Limb (tissue), 2 donors: ENCODE data around the gene NUDT4.

ENCODE experiments used
- DNase-seq, 2 donors: peaks; one replicate each; pipeline ENCODE4 v3.0.0-alpha.2; 2016; ENCODE audit errors: extremely low spot score in 2 of 2

Gene NUDT4

DNA sequence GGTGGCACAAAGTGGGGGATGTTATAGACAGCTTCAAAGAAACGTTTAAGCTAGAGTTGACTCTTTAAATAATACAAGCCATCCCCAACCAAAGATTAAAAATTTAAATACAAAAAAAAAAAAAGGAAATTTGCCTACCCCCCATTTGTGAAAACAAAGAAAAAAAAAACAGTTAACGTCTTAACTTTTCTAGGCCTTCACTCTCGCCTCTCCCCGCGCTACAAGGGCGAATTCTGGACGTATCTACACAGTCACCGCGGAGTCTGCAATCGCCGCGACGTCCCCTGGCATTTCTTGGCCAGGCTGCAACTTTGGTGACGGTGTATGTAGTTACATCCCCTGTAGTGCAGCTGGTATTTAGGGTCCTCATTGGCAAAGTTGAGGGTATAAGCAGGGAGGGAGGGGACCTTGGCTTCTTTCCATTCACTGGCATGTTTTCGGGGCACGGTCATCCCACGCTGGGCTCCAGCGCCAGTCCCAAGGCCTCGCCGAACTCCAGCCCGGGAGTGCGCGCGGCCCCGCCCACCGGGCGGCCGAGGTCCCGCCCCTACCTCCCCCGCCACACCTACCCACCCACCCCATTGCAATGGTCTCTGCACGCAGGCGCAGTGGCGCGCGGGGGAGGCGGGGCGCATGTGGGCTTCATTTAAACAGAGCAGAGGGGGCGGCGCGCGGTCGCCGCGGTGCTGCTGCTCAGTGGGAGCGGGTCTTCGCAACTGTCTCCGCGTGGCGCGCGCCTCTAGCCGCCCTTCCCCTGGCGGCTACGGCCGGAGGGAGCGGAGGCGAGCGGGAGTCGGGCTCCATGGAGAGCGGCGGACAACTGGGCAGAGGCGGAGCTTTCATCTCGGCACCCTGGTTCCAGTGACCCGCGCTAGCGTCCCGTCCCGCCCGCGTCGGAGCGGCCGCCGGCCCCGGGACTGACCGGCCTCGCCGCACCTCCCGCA, at the start of gene NUDT4:
Gene NUDT4, plus strand, starts transcription at position 674 of the 944 bp plus-strand sequence. CDS start 398 bp downstream, outside the sequence.
- peak; percentile 94 to 100 for DNase-seq

DNA sequence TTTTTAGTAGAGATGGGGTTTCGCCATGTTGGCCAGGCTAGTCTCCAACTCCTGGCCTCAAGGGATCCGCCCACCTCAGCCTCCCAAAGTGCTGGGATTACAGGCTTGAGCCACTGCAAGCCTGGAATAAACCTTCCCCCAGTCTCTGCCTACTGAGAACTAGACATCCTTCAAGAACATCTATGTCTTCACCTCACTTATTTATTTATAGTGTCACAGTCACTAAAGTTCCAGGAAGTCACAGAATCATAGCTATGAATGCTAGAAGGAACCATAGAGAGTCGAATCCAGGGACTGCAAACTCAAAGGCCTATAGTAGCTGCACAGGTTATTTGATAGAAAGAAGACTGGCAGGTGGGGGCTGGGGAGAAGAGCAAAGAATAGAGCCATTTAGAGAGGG, 44.7 kb upstream of the NUDT4 start:
- DNase-seq: no peak

- DNase-seq: no peak
Observed at GRCh38 chr12:93333828-93334227, 43.9 kb upstream of the NUDT4 start.

DNA sequence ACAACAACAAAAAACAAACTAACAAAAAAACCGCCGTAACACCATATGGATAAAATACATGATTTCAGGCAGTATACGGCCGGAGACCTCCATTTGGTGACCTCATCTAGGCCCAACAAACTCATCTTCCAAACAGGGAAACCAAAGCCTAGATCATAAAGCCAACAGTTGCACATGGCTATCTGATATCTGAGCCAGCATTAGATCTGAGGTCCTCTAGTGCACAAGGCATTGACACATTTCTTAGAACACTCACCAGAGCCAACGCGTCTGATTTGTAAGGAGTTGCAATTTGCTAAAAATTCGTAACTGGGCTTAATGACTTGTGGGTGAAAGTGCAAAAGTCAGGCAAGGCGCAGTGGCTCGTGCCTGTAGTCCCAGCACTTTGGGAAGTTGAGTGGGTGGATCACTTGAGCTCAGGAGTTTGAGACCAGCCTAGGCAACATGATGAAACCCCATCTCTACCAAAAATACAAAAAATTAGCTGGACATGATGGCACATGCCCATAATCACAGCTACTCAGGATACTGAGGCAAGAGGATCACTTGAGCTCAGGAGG, 42.0 kb upstream of the NUDT4 start:
- DNase-seq: no peak

DNA sequence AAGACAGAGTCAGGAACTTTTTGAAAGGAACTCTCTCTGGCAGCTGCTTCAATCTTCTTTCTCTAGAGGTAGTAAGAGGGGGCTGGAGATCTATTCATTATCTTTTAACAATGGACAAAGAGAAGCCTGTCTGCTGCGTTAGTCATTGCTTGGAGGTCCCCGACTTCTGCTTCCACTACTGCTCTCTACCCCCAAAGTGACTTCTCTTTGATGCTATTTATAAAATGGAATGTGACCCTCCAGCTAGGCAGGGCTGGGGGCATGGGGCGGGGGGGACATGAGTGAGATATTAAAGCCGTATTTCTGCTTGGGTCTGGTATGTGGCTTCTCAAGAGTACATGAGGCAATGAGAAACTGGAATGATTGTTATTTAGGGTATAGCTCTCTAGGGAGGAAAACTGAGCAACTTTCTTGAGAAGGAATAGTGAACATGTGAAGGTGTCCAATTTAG, 41.4 kb upstream of the NUDT4 start:
- peak; percentile 21 to 40 for DNase-seq

DNA sequence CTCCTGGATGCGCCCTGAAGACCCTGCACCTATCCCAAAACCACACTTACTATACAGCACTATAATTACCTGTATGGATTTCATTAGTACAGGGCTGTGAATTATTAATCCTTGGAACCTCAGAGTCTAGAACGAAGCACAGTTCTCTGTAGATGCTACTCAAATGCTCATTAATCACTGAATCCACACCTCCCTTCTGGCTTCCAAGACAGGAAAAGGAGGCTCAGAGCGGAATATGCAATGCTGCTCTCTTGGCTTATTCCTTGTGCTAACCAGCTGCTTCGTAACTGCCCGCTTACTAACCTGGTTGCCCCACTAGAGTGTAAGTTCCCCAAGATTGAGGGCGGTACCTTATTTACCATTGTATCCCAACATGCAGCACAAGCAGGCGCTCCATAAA, 39.1 kb upstream of the NUDT4 start:
- no peak for DNase-seq

- no peak for DNase-seq
Observed at GRCh38 chr12:93339695-93340094, 38.0 kb upstream of the NUDT4 start.

GRCh38 chr12:93341409-93342049, 36.2 kb upstream of the NUDT4 start:
- no peak for DNase-seq

- DNase-seq: peak; percentile 28 to 34
Observed at GRCh38 chr12:93347054-93347785, 30.5 kb upstream of the NUDT4 start.

DNA sequence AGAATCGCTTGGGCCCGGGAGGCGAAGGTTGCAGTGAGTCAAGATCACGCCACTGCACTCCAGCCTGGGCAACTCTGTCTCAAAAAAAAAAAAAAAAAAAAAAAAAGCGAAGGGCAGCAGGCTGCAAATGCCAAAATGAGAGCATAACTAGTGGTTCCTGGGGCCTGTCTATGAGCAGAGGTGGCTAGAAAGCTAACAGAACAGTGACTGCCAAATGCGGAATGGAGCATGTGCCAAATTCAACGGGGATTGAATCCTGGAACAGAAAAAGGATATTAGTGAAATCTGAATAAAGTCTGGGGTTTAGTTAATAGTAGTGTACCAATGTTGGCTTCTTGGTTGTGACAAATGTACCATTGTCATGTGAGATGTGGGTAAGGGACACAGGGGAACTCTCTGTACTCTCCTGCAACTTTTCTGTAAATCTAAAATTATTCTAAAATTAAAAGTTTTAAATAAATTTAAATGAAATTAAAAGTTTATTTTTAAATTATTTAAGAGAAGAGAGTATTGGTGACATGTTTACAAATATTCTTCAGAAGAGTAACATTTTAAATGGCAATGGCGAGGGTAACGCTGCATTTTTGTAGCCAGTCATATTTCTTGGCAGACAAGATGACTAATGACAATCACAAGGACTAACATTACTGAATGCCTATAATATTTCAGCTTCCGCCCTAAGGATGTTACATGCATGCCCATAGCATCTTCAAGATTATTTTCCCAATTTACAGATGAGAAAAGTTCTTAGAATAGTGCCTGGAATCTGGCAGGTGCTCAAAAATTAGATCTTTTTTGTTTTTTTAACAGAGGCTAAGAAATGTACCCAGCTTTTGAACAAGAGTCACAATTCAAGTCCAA, 28.9 kb upstream of the NUDT4 start:
- DNase-seq: no peak

- no peak for DNase-seq
Observed at GRCh38 chr12:93351726-93352125, 26.0 kb upstream of the NUDT4 start.

DNA sequence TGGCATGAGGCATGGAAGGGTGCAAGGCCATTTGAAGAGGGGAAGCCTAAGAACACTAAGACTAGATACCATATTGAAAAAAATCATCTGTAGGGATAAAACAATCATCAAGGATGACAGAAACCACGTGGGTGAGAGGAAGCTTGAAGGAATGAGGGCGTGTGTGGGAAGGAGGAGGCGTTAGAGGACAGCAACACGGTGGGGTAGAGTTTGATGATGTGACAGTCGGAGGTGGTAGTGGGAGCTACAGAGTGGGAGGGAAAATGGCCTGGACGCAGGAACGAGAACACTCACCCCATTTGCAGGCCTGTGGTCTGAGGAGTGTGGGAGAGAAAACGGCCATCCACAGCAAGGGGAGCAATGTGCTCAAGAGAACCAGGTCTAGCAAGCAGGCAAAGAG, 25.4 kb upstream of the NUDT4 start:
- DNase-seq: no peak

GRCh38 chr12:93356214-93356613, 21.5 kb upstream of the NUDT4 start:
- no peak for DNase-seq

- no peak for DNase-seq
Observed at GRCh38 chr12:93358058-93358457, 19.7 kb upstream of the NUDT4 start.

GRCh38 chr12:93358821-93359220, 18.9 kb upstream of the NUDT4 start:
- no peak for DNase-seq

DNA sequence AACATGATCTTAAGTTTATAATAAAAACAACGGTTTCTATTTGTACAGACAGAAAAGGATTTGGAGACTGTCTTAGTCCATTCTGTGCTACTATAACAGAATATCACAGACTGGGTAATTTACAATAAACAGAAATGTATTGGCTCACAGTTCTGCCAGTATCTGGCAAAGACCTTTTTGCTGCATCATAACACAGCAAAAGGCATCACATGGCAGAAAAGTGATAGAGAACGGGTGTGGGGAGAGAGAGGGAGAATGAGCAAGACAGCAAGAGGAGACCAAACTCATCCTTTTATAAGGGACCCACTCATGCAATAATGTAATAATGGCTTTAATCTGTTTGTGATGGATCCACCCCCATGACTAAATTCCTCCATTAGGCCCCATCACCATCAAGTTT, 17.0 kb upstream of the NUDT4 start:
- DNase-seq: no peak

DNA sequence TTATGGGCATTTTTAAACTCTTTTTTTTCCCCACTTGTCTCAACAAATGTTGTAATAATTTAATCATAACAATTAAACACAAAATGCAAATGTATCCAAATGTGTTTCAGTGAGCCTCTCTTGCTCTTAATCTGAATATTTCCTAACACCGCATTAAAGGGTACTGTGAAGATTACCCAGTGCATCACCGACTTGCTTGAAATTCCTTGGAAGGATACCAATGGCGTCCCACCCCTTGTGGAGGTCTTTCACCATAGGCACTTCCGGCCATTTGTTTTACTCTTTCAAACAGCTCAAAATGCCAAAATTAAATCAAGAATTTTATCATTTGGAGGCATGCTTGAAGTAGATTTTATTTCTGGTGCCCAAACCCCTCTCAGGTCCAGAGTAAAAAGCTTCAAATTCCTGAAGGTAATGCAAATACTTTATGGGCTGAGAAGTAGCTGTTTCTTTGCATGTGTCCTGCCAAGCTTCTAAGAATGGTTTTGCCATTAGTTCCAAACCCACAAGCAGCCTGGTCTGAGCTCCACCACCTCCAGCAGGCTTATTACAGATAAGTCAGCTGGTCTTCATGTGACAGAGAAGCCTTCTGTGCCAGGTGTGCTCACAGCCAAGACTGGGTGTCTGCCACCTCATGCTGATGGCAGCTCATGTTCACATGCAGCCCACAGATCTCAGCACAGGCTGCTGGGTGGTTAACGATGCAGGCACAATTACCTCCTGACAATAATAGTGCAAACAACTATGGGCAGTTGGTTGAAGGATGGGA, 16.4 kb upstream of the NUDT4 start:
- no peak for DNase-seq

DNA sequence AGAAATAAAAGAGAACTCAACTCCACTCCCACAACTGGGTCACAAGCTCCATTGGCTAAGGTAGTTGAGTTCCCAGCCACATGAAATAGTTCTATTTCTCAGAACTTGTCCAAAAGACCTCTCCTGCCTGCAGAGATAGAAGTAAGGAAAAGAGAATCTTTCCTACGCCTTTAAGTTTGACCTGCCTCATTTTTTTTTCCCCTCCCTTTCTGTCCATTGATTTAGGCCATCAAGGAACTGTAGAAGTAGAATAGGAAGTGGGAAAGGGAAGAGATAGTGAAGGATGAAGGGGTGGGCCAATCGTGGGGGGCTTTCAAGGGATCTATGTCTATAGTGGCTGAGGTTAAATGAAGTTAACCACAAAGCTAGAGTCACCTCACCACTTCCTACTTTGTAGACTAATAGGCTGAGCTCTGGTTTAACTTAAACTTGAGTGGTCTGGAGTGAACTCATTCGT, 13.9 kb upstream of the NUDT4 start:
- no peak for DNase-seq

- DNase-seq: no peak
Observed at GRCh38 chr12:93365616-93366405, 11.9 kb upstream of the NUDT4 start.
